22Rv1 (cell line): Measurements from ENCODE around the gene COL4A2.
"Not testable (repeated sequence)": the region's sequence is repeated elsewhere in the genome, so short reads cannot be mapped to it uniquely, and the experiment has no call there.

Source experiments
- H3K27ac ChIP-seq: fragments of 450-650 bp; 2 replicates; pipeline ENCODE4 v1.5.1; 2017
- CTCF ChIP-seq: fragments of 450-650 bp; IDR thresholded peaks from 2 replicates; pipeline ENCODE4 v1.5.1; 2017; ENCODE audit warnings: mild to moderate bottlenecking
- ZFX ChIP-seq: fragments of 450-650 bp; IDR thresholded peaks from 2 replicates; pipeline ENCODE4 v1.6.1; 2017; ENCODE audit warnings: antibody characterized with exemption, borderline replicate concordance

The COL4A2 gene

DNA sequence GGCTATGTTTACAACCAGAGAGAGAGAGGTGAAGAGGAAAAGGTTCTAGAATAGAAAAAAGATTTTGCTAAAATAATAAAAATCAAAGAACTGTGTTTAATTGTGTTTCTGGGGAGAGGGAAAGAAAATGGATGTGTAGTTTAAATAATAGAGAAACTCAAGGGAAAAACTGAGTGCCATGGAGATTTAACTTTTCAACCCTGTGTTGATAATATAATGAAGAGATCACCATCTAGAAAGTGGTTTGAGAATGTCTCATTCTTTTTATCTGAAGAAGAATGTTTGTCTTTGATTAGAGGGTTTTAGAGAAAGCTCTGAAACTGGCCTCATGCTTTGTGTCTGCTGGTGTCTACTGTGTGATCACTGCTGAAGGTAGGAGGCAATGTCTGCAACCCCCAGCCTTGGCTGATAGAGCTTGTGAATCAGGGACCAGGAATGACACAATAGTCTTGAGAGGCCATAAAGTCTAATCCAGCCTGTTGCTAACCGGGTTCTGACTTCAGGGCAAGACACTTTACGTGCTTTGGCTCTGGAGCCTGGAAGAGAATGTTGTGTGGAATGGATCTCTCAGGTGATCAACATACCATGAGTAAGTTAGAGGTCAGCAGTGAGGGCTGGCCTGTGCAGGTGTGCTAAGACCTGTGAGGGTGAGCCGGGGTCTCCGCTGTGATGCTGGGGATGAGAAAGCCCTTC lies 5.4 kb downstream of the COL4A2 start:
- TF ChIP-seq CTCF (no peak), ZFX (no peak)
- H3K27ac ChIP-seq: no peak overlapping the region

DNA sequence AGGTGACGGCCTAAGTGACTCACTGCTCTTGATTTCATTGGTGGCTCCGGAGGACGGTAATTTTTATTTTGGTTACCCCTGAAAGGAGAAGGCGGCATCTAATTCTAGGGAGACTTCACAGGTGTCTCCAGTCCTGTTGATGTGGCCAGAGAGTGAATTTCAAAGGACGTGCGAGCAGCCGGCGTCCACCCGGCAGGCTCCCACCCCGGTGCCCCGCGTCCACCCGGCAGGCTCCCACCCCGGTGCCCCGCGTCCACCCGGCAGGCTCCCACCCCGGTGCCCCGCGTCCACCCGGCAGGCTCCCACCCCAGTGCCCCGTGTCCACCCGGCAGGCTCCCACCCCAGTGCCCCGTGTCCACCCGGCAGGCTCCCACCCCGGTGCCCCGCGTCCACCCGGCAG lies 6.2 kb downstream of the COL4A2 start:
- not testable (repeated sequence) for H3K27ac ChIP-seq

GRCh38 chr13:110313733-110314132 lies 6.6 kb downstream of the COL4A2 start:
- not testable (repeated sequence) for H3K27ac ChIP-seq

- H3K27ac ChIP-seq: no peak overlapping the region
- TF ChIP-seq CTCF (no peak), ZFX (no peak)
These were observed 7.6 kb downstream of the COL4A2 start for GRCh38 chr13:110314516-110315245.

DNA sequence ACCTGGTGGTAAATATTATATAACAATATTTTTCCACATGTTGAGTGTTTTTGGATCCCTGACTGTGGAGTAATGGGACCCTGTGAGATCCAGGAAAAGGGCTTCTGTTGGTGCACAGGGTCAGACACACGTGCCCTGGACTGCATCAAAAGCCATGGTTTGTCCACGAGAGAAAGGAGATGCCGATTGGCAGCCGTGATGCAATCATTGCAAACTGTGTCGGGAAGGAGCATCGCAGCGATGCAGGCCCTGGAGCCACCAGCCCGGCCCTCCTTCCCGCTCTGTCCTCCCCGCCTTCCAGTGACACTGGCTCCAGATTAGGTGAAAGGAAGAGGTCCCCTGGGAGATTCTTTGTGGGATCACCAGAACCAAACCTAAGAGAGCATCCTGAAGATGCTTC lies 9.1 kb downstream of the COL4A2 start:
- no peak for TF ChIP-seq CTCF
- no peak for TF ChIP-seq ZFX
- H3K27ac ChIP-seq: no peak overlapping the region

GRCh38 chr13:110317093-110317492 lies 10.0 kb downstream of the COL4A2 start:
- H3K27ac ChIP-seq: no peak overlapping the region
- TF ChIP-seq CTCF: no peak
- no peak for TF ChIP-seq ZFX

- TF ChIP-seq ZFX: no peak
- TF ChIP-seq CTCF: no peak
- H3K27ac ChIP-seq: no peak overlapping the region
These were observed 10.6 kb downstream of the COL4A2 start for GRCh38 chr13:110317496-110318195.

DNA sequence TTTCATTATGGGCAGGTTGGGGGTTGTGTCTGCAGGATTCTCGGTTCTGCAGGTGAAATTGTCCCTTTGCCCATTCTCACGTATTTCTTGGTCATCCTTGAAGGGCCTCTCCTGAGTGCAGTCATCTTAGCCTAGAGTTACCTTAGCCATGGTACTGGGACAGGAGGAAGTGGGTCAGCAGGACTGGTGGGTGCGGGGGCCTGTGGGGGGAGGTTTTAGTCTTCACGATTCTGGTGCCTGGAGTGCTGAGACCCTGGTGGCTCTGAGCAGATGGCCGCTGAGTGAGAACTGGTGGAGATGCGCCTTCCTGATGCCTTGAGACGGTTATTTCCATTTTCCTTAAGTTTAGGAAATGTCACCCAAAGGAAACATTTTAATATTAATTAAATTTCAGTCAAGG lies 11.8 kb downstream of the COL4A2 start:
- TF ChIP-seq ZFX: no peak
- no peak for TF ChIP-seq CTCF

More for the DNA sequence above, 11.8 kb downstream of the COL4A2 start:
- no peak overlapping the region for H3K27ac ChIP-seq
